ENCODE measurements around the gene FAS.

Gene FAS

DNA sequence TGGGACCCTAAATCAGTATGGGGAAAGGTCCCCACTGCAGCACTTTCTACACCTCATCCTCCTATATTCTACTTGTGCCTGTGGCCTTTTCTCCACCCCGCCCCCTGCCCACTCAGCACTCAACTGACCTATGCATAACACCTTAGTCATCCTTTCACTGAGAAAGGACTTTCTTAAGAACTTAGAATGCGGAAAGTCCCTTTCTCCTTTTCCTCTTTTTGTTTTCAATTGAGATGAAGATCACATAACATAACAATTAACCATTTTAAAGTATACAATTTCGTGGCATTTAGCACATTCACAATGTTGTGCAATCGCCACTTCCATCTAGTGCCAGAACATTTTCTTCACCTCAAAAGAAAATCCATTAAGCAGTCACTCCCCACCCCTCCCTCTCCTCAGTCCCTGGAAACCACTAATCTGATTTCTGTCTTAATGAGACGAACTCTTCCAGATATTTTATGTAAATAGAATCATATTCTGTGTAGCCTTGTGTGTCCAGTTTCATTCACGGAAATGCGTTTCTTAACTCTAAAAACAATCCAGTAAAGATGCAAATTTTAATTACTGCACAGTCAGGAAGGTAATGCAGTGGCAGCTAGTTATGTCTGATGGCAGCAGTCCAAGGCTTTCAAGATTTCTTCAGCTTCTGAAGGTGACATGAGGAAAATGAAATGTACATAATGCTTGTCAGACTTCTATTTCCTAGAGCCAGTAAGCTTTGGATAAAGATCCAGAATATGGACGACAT lies 41.7 kb downstream of the FAS start:
- TF ChIP-seq, protein P1, sequence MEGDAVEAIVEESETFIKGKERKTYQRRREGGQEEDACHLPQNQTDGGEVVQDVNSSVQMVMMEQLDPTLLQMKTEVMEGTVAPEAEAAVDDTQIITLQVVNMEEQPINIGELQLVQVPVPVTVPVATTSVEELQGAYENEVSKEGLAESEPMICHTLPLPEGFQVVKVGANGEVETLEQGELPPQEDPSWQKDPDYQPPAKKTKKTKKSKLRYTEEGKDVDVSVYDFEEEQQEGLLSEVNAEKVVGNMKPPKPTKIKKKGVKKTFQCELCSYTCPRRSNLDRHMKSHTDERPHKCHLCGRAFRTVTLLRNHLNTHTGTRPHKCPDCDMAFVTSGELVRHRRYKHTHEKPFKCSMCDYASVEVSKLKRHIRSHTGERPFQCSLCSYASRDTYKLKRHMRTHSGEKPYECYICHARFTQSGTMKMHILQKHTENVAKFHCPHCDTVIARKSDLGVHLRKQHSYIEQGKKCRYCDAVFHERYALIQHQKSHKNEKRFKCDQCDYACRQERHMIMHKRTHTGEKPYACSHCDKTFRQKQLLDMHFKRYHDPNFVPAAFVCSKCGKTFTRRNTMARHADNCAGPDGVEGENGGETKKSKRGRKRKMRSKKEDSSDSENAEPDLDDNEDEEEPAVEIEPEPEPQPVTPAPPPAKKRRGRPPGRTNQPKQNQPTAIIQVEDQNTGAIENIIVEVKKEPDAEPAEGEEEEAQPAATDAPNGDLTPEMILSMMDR (IDR thresholded peaks at IDR 0.05; ENCODE audit: unreplicated experiment in 3 of 3): no peak
- Mint-ChIP-seq H3K4me3 (no peak overlapping the region), H3K36me3 (ENCODE audit: low read depth) (no peaks in the 10 kb centered on the region), H3K4me1 (peaks cover 7% of the 10 kb centered on the region), H3K27me3 (ENCODE audit: low read depth) (peaks cover 6% of the 10 kb centered on the region), H3K27ac (no peak overlapping the region), H3K9me3 (no peaks in the 10 kb centered on the region)

DNA sequence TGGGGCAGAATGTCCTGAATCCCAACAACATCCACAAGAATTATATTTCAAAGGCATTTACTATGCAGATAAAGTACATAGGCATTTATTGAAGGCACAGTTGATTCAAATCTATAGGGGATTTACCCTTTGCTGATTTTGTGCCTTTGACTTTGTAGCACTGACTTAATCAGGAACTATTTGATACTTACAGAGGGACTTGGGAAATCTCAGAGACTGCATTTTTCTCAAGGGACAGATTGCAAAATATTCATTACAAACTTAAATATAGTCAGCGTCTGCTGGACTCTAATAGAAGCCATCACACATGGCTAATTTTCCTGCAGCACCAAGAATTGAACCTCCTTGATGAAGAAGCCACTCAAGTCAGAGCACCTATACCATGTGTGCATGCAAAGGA lies 44.9 kb downstream of the FAS start:
- no peak overlapping the region for H3K4me3 Mint-ChIP-seq
- no peaks in the 10 kb centered on the region for H3K9me3 Mint-ChIP-seq
- no peak overlapping the region for H3K27ac Mint-ChIP-seq
- TF ChIP-seq, protein P1 (IDR thresholded peaks at IDR 0.05; ENCODE audit: unreplicated experiment in 3 of 3): no peak
- no peaks in the 10 kb centered on the region for H3K36me3 Mint-ChIP-seq (ENCODE audit: low read depth)
- H3K27me3 Mint-ChIP-seq (ENCODE audit: low read depth): peaks cover 6% of the 10 kb centered on the region
- peaks cover 7% of the 10 kb centered on the region for H3K4me1 Mint-ChIP-seq

DNA sequence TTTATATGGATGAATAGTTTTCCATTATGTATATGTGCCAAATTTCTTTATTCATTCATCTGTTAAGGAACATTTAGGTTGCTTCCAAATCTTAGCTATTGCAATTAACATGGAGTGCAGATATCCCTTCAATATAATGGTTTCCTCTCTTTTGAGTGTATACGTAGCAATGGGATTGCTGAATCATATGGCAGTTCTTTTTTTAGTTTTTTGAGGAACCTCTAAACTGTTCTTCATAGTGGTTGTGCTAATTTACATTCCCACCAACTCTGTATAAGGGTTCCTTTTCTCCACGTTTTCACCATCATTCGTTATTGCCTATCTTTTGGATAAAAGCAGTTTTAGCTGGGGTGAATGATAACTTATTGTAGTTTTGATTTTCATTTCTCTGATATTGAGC lies 46.5 kb downstream of the FAS start:
- TF ChIP-seq, protein P1 (IDR thresholded peaks at IDR 0.05; ENCODE audit: unreplicated experiment in 3 of 3): no peak
- Mint-ChIP-seq H3K27me3 (ENCODE audit: low read depth) (peaks cover 2% of the 10 kb centered on the region), H3K4me1 (peaks cover 6% of the 10 kb centered on the region), H3K36me3 (ENCODE audit: low read depth) (no peaks in the 10 kb centered on the region), H3K9me3 (no peaks in the 10 kb centered on the region), H3K27ac (no peak overlapping the region), H3K4me3 (no peak overlapping the region)

DNA sequence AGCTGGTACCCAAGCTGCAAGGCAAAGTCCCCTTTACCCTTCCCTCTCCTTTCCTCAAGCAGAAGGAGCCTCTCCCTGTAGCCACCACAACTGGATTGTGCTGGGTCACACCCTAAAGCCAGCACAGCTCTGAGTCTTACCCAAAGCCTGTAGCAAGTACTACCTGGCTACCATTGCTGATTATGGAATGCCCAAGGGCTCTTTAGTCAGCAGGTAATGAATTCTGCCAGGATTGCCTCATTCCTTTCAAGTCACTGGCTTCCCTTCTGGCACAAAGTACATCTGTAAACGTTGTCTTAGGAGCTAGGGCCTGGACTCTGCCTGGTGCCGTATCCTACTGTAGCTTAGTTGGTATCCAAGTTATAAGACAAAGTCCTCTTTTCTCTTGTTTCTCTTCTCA lies 52.0 kb downstream of the FAS start:
- TF ChIP-seq, protein P1 (IDR thresholded peaks at IDR 0.05; ENCODE audit: unreplicated experiment in 3 of 3): no peak
- Mint-ChIP-seq H3K9me3 (no peaks in the 10 kb centered on the region), H3K36me3 (ENCODE audit: low read depth) (no peaks in the 10 kb centered on the region), H3K4me1 (no peaks in the 10 kb centered on the region), H3K27me3 (ENCODE audit: low read depth) (peaks cover 4% of the 10 kb centered on the region), H3K4me3 (no peak overlapping the region), H3K27ac (no peak overlapping the region)

DNA sequence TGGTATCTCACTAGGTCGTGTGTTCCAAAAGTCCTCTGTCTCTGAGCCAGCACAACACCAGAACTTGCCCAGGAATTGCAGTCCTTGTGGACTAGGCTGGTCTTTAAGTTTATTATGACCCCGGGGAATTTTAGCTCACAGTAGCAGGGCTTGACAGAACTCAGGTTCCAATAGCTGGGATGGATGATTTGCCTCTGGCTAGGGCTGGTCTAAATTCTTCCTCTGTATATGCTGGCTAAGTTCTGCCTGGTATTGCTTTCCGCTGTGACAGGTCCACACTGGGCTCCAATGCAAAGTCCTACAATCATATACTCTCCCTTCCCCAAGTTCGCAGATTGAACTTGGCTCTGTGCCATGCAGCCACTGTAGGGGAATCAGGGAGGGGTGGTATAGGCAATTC lies 52.5 kb downstream of the FAS start:
- no peaks in the 10 kb centered on the region for H3K36me3 Mint-ChIP-seq (ENCODE audit: low read depth)
- TF ChIP-seq, protein P1 (IDR thresholded peaks at IDR 0.05; ENCODE audit: unreplicated experiment in 3 of 3): no peak
- H3K4me1 Mint-ChIP-seq: no peaks in the 10 kb centered on the region
- no peak overlapping the region for H3K27ac Mint-ChIP-seq
- no peaks in the 10 kb centered on the region for H3K9me3 Mint-ChIP-seq
- no peak overlapping the region for H3K4me3 Mint-ChIP-seq
- peaks cover 4% of the 10 kb centered on the region for H3K27me3 Mint-ChIP-seq (ENCODE audit: low read depth)

DNA sequence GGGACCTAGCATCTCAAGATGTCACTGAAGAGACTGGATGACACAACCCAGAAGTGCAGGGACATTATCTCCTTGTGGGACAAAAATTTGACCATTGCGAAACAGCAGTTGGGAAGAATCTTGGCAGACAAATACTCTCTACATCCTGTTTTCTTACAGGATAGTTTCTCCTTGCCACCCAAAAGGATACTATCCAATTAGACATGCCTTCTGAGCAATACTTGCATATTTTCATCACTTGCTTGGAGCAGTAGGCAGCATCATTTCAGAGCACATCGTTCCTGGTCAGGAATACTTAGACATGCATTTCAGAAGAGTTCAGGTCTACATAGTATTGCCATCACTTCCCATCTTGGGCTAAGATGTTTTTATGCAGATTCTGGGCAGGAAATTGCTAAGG lies 56.8 kb downstream of the FAS start:
- H3K36me3 Mint-ChIP-seq (ENCODE audit: low read depth): no peaks in the 10 kb centered on the region
- TF ChIP-seq, protein P1 (IDR thresholded peaks at IDR 0.05; ENCODE audit: unreplicated experiment in 3 of 3): no peak
- H3K4me3 Mint-ChIP-seq: no peak overlapping the region
- H3K9me3 Mint-ChIP-seq: no peaks in the 10 kb centered on the region
- H3K27ac Mint-ChIP-seq: no peak overlapping the region
- H3K27me3 Mint-ChIP-seq (ENCODE audit: low read depth): peaks cover 4% of the 10 kb centered on the region
- H3K4me1 Mint-ChIP-seq: no peaks in the 10 kb centered on the region
